Adrenal gland (tissue), 12 donors: ENCODE measurements around the gene DOHH. TPM values are rescaled to one million over a fixed set of nuclear protein-coding genes. Genes with fewer than 3 reads are reported as not detected.
A peak's percentile ranks its signal among the peaks of the same experiment; 100 is the strongest.

ENCODE experiments used
- DNase-seq, 7 donors: peaks; one replicate each; pipeline ENCODE4 v3.0.0-alpha.2; 2019 to 2020
- H3K27ac ChIP-seq, 5 donors: fragments of 200-600 bp; sonication (generic) in 4 of 5; 1 replicate in 3 of 5; 2 replicates in 2 of 5; pipeline versions ENCODE4 v1.5.1 to v1.8.0; 2016 to 2020; ENCODE audit warnings: mild to moderate bottlenecking in 1 of 5
- H3K27me3 ChIP-seq: fragments of 200-600 bp; 2 replicates; pipeline ENCODE4 v1.8.0; 2021
- H3K36me3 ChIP-seq, 2 donors: fragments of 200-600 bp; replicated peaks in 1 of 2; 1 replicate in 1 of 2; 2 replicates in 1 of 2; pipeline versions ENCODE4 v1.5.1 to v1.8.0; 2018 to 2022
- H3K4me1 ChIP-seq, 2 donors: fragments of 200-600 bp; replicated peaks in 1 of 2; 1 replicate in 1 of 2; 2 replicates in 1 of 2; pipeline versions ENCODE4 v1.5.1 to v1.8.0; 2018 to 2021
- H3K4me3 ChIP-seq, 4 donors: fragments of 200-600 bp; sonication (generic) in 3 of 4; one replicate each; pipeline ENCODE4 v1.5.1; 2016 to 2018
- H3K9me3 ChIP-seq, 3 donors: fragments of 200-600 bp; sonication (generic) in 1 of 3; replicated peaks in 1 of 3; 1 replicate in 2 of 3; 2 replicates in 1 of 3; pipeline versions ENCODE4 v1.5.1 to v1.8.0; 2016 to 2021
- POLR2A ChIP-seq, 2 donors: fragments of 450-650 bp; IDR thresholded peaks; one replicate each; pipeline ENCODE4 v1.6.1; 2017; ENCODE audit warnings: antibody characterized with exemption in 2 of 2, mild to moderate bottlenecking in 2 of 2, moderate library complexity in 1 of 2
- WGBS, 4 donors: extraction: QIAGEN DNeasy Blood & Tissue Kit in 2 of 4; methylation state at CpG; one replicate each; pipeline versions ENCODE4 v1.1.5 to v1.1.7; 2013 to 2017; 5-methylcytosine and 5-hydroxymethylcytosine counted together
- intact Hi-C, 2 donors: fragments of 100-400 bp; cut with DNase I; formaldehyde crosslinking; loops; one replicate each; pipeline versions ENCODE4 v1.14.1 to v1.15.0; 2022 to 2023
- polyA plus RNA-seq, 3 donors: library from polyadenylated mRNA; stranded (reverse); fragments of 200-250 nt in 2 of 3; fragments of 350-450 nt in 1 of 3; fragmentation: Illumina TruSeq in 1 of 3; extraction: RNeasy Lipid Tissue Mini Kit (QIAGEN cat#74804) in 1 of 3; gene quantifications; one replicate each; pipeline ENCODE4 v1.2.3, GENCODE V29; 2013 to 2014
- total RNA-seq, 9 donors: library from RNA; depleted of rRNA in 4 of 9; stranded (reverse); fragments of >200 nt in 4 of 9; fragments of 120-200 nt in 1 of 9; fragmentation: NEBNext Ultra II Directional in 1 of 9; extraction: Animal tissue kit (Norgen Biotek cat#: 25700) in 1 of 9; gene quantifications; one replicate each; pipeline versions ENCODE4 v1.1.0 to v1.2.4, GENCODE V29; 2013 to 2023
- TF ChIP-seq, protein P1 (sequence below), 6 experiments: fragments of 450-650 bp in 4 of 6; fragments of 200-600 bp in 2 of 6; sonication (generic) in 1 of 6; IDR thresholded peaks; 1 replicate in 5 of 6; 2 replicates in 1 of 6; pipeline versions ENCODE4 v1.5.1 to v1.8.0; 2016 to 2021; ENCODE audit warnings: antibody characterized with exemption in 6 of 6, mild to moderate bottlenecking in 2 of 6, moderate library complexity in 1 of 6
- donor health status: healthy with polysubstance abuse.
- donor health status: Bipolar disorder and iron deficiency.
- donor health status: DM: yes; HTN: yes; CAD: no.
- donor health status: DM: no; HTN: no; CAD: no.
- donor health status: DM: no; HTN: no; CAD: no.
- donor health status: DM: yes; HTN: yes; CAD: no.

DOHH gene
- total and polyA plus RNA-seq, 12 donors = 0.92 to 22.8 (median 13.8) TPM

DNA sequence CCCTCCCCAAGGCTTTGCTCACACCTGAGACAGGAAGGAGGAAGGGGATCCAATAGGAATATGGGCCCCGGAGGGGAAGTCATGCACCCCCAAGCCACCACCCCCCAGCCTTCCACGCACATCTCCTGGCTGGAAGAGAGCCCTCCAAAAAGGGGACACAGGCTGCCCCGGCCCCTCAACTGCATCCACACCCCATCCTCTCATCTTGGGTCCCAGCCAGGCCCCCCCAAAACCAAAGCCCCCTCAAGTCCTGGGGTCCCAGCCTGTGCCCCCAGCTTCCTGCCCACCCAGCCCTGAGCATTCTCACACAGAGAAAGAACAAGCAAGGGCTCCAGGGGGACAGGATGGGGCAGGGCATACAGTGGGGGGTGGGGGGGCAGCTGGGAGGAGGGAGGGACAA, 32.3 kb downstream of the DOHH start:
- WGBS, 4 donors = 80 to 88% (median 85%) methylated on average over 1 to 3 of the region's 3 CpGs; no CpG with 5 or more reads in 1 of the 4 donors
- H3K27me3 ChIP-seq = no peaks in the 10 kb centered on the region
- H3K27ac ChIP-seq = peak overlapping the region in 2 of 5 donors; percentile 8 to 49
- H3K4me1 ChIP-seq = peaks cover 0 to 16% of the 10 kb centered on the region in 2 donors
- TF ChIP-seq, protein P1, sequence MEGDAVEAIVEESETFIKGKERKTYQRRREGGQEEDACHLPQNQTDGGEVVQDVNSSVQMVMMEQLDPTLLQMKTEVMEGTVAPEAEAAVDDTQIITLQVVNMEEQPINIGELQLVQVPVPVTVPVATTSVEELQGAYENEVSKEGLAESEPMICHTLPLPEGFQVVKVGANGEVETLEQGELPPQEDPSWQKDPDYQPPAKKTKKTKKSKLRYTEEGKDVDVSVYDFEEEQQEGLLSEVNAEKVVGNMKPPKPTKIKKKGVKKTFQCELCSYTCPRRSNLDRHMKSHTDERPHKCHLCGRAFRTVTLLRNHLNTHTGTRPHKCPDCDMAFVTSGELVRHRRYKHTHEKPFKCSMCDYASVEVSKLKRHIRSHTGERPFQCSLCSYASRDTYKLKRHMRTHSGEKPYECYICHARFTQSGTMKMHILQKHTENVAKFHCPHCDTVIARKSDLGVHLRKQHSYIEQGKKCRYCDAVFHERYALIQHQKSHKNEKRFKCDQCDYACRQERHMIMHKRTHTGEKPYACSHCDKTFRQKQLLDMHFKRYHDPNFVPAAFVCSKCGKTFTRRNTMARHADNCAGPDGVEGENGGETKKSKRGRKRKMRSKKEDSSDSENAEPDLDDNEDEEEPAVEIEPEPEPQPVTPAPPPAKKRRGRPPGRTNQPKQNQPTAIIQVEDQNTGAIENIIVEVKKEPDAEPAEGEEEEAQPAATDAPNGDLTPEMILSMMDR (IDR thresholded peaks at IDR 0.05) = no peak
- TF ChIP-seq POLR2A (IDR thresholded peaks at IDR 0.05) = no peak
- H3K9me3 ChIP-seq = no peaks in the 10 kb centered on the region
- H3K4me3 ChIP-seq = no peak overlapping the region
- peaks cover 0 to 9% of the 10 kb centered on the region in 2 donors for H3K36me3 ChIP-seq
- no peak for DNase-seq
- intact Hi-C loops = no loop called here

DNA sequence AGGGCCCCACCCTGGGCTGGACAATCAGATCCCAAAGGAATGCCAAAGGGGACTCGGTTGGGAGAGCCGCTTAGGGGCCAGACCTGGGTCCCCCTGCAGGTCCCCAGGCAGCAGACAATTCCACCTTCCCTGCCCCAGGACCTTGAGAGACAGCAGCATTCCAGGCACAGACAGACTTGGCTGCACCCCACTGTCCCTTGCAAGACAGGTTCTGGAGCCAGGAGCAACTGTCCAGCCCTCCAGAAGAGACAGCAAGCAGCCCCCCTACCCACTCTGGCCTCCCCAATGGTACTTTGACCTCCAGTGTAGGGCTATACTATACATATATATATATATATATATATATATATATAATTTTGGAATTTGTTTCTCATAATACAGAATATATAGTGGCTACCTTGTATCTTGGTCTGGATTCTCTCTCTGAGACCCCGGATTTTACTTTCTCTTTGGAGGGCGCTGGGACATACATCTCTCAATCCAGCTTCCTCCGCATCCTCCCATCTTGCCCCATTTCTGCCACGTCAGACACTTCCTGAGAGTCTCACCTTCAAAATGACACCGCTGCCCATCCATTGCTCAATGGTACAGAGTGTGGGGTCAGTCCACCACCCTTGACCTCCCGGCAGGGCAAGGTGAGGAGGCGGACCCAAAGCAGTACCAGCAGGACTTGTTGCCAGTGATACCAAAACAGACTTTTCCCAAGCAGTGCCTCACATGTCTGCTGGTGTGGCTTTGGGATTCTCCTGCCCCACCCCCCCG, 32.9 kb downstream of the DOHH start:
- H3K4me1 ChIP-seq = peaks cover 0 to 14% of the 10 kb centered on the region in 2 donors
- intact Hi-C loops = no loop called here
- H3K4me3 ChIP-seq = no peak overlapping the region
- no peaks in the 10 kb centered on the region for H3K9me3 ChIP-seq
- H3K27me3 ChIP-seq = no peaks in the 10 kb centered on the region
- peak overlapping the region in 1 of 5 donors; percentile 8 for H3K27ac ChIP-seq
- peaks cover 0 to 15% of the 10 kb centered on the region in 2 donors for H3K36me3 ChIP-seq
- TF ChIP-seq, protein P1 (IDR thresholded peaks at IDR 0.05) = no peak
- no peak for TF ChIP-seq POLR2A (IDR thresholded peaks at IDR 0.05)
- WGBS, 4 donors = 66 to 80% (median 75%) methylated on average over 7 to 10 of the region's 10 CpGs
- DNase-seq = peak in 1 of 7 donors; percentile 57

DNA sequence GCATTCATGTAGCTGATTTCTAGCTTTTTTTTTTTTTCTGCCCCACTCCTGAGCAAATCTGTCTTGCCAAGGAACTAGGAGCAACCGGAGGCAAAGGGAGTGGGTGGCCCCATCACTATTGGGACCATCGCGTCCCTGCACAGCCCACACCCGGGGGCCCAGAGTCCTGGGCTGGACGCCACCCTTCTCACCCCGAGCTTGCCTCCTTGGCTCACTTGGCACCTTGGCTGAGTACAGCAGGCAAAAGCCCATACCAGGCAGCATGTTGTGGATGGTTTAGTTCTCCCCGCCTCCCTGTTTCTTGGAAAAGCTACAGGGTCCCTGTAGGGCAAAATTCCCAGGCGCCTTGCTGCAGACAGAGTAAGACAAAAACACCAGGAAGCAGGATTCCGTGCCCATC, 33.8 kb downstream of the DOHH start:
- no peak overlapping the region for H3K4me3 ChIP-seq
- intact Hi-C loops = no loop called here
- H3K36me3 ChIP-seq = peaks cover 0 to 25% of the 10 kb centered on the region in 2 donors
- H3K9me3 ChIP-seq = no peaks in the 10 kb centered on the region
- 72 to 83% (median 82%) methylated on average over 8 to 9 of the region's 9 CpGs for WGBS, 4 donors
- H3K27me3 ChIP-seq = no peaks in the 10 kb centered on the region
- H3K4me1 ChIP-seq = peaks cover 0 to 9% of the 10 kb centered on the region in 2 donors
- TF ChIP-seq, protein P1 (IDR thresholded peaks at IDR 0.05) = no peak
- TF ChIP-seq POLR2A (IDR thresholded peaks at IDR 0.05) = no peak
- DNase-seq = no peak
- peak overlapping the region in 1 of 5 donors; percentile 12 for H3K27ac ChIP-seq

DNA sequence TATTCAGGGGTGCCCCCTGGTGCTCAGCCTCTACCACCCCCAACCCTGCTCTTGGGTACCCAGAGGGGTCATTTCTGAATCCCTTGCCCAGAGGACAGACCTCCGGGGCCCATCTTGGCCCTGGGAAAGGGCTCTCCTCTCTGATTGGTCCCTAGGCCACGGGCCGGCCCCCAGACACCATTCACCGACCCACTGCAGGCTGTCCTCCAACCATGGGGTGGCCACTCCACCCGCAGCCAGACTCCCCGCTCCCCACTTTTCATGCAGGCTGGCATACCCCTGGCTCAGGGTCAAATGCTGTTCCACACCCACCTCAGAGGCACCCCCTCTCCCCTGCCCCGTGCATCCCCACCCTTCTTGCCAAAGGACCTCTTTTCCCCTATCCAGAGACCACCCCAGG, 34.9 kb downstream of the DOHH start:
- no peak overlapping the region for H3K4me3 ChIP-seq
- no peak for TF ChIP-seq POLR2A (IDR thresholded peaks at IDR 0.05)
- TF ChIP-seq, protein P1 (IDR thresholded peaks at IDR 0.05) = no peak
- no peaks in the 10 kb centered on the region for H3K9me3 ChIP-seq
- 82 to 96% (median 86%) methylated on average over 4 to 7 of the region's 7 CpGs for WGBS, 4 donors
- DNase-seq = peak in 1 of 7 donors; percentile 62
- peaks cover 0 to 9% of the 10 kb centered on the region in 2 donors for H3K4me1 ChIP-seq
- no peaks in the 10 kb centered on the region for H3K27me3 ChIP-seq
- intact Hi-C loops = no loop called here
- H3K36me3 ChIP-seq = peaks cover 0 to 35% of the 10 kb centered on the region in 2 donors
- peak overlapping the region in 2 of 5 donors; percentile 52 to 57 for H3K27ac ChIP-seq
